Gastrocnemius medialis (tissue), 4 donors: ENCODE measurements around the gene ARSB. TPM values are rescaled to one million over a fixed set of nuclear protein-coding genes. Genes with fewer than 3 reads are reported as not detected.
A peak's percentile ranks its signal among the peaks of the same experiment; 100 is the strongest.

Source experiments
- ATAC-seq, 2 donors: fragments of 150-250 bp; one replicate each; pipeline ENCODE4 v1.9.1; 2016
- DNase-seq, 2 donors: peaks; one replicate each; pipeline ENCODE4 v3.0.0-alpha.2; 2019
- H3K27ac ChIP-seq, 4 donors: fragments of 200-600 bp; sonication (generic); 1 replicate in 1 of 4; 2 replicates in 3 of 4; pipeline ENCODE4 v1.5.1; 2016 to 2018; ENCODE audit warnings: mild to moderate bottlenecking in 2 of 4, moderate library complexity in 1 of 4
- H3K27me3 ChIP-seq, 3 donors: fragments of 200-600 bp; sonication (generic) in 2 of 3; 1 replicate in 1 of 3; 2 replicates in 2 of 3; pipeline versions ENCODE4 v1.5.1 to v1.6.0; 2016 to 2019; ENCODE audit warnings: mild to moderate bottlenecking in 1 of 3, moderate library complexity in 1 of 3
- H3K36me3 ChIP-seq, 2 donors: fragments of 200-600 bp; sonication (generic) in 1 of 2; one replicate each; pipeline ENCODE4 v1.5.1; 2017 to 2018
- H3K4me1 ChIP-seq, 2 donors: fragments of 200-600 bp; sonication (generic) in 1 of 2; one replicate each; pipeline ENCODE4 v1.5.1; 2016 to 2017; ENCODE audit warnings: mild to moderate bottlenecking in 2 of 2
- H3K4me3 ChIP-seq, 4 donors: fragments of 200-600 bp; sonication (generic) in 3 of 4; 1 replicate in 1 of 4; 2 replicates in 3 of 4; pipeline ENCODE4 v1.5.1; 2016 to 2019; ENCODE audit warnings: mild to moderate bottlenecking in 2 of 4
- H3K9me3 ChIP-seq, 3 donors: fragments of 200-600 bp; sonication (generic) in 2 of 3; 1 replicate in 1 of 3; 2 replicates in 2 of 3; pipeline ENCODE4 v1.5.1; 2016 to 2019
- POLR2A ChIP-seq, 2 donors: fragments of 450-650 bp; IDR thresholded peaks; one replicate each; pipeline ENCODE4 v1.6.1; 2017; ENCODE audit warnings: antibody characterized with exemption in 2 of 2, mild to moderate bottlenecking in 2 of 2, moderate library complexity in 2 of 2
- in situ Hi-C, 4 donors: fragments of 200-750 bp; cut with MboI; loops; one replicate each; pipeline versions ENCODE4 v1.15.0 to v1.8.0; 2017; ENCODE audit warnings: low sequenced_read_pairs in 4 of 4
- intact Hi-C: fragments of 100-400 bp; cut with DNase I; formaldehyde crosslinking; loops from one replicate; pipeline ENCODE4 v1.15.1; 2023; ENCODE audit warnings: low total_unique reads
- total RNA-seq, 4 donors: library from RNA; depleted of rRNA; stranded (reverse); fragments of >200 nt; gene quantifications; one replicate each; pipeline versions ENCODE4 v1.1.0 to v1.2.3, GENCODE V29; 2016
- TF ChIP-seq, protein P1 (sequence below), 5 experiments: fragments of 450-650 bp in 3 of 5; fragments of 200-600 bp in 2 of 5; sonication (generic) in 2 of 5; IDR thresholded peaks in 4 of 5; conservative IDR thresholded peaks in 1 of 5; 1 replicate in 4 of 5; 2 replicates in 1 of 5; pipeline ENCODE4 v1.5.1; 2016 to 2019; ENCODE audit warnings: antibody characterized with exemption in 5 of 5, mild to moderate bottlenecking in 3 of 5, moderate library complexity in 3 of 5

ARSB gene
- total RNA-seq, 4 donors from 2014 or later: 3.2 to 8.3 (median 5.1) TPM

- H3K36me3 ChIP-seq: no peaks in the 10 kb centered on the region
- DNase-seq: no peak
- no peak for TF ChIP-seq POLR2A (IDR thresholded peaks at IDR 0.05)
- TF ChIP-seq, protein P1, sequence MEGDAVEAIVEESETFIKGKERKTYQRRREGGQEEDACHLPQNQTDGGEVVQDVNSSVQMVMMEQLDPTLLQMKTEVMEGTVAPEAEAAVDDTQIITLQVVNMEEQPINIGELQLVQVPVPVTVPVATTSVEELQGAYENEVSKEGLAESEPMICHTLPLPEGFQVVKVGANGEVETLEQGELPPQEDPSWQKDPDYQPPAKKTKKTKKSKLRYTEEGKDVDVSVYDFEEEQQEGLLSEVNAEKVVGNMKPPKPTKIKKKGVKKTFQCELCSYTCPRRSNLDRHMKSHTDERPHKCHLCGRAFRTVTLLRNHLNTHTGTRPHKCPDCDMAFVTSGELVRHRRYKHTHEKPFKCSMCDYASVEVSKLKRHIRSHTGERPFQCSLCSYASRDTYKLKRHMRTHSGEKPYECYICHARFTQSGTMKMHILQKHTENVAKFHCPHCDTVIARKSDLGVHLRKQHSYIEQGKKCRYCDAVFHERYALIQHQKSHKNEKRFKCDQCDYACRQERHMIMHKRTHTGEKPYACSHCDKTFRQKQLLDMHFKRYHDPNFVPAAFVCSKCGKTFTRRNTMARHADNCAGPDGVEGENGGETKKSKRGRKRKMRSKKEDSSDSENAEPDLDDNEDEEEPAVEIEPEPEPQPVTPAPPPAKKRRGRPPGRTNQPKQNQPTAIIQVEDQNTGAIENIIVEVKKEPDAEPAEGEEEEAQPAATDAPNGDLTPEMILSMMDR (IDR thresholded peaks at IDR 0.05 in 4 of 5, conservative IDR thresholded peaks at IDR 0.05 in 1 of 5): no peak
- ATAC-seq: no peak
- H3K4me3 ChIP-seq: no peak overlapping the region
- in situ Hi-C loops: loop anchor here in 1 of 4 donors (10.0 kb wide), 1 partner anchor 74 kb away; no protein-coding TSS in a partner anchor
- no peaks in the 10 kb centered on the region for H3K27me3 ChIP-seq
- intact Hi-C loops: no loop called here
- H3K4me1 ChIP-seq: no peaks in the 10 kb centered on the region
- no peaks in the 10 kb centered on the region for H3K9me3 ChIP-seq
- H3K27ac ChIP-seq: no peak overlapping the region
Observed at GRCh38 chr5:79030663-79031484, 45.8 kb upstream of the ARSB start.

GRCh38 chr5:79025054-79025472 lies 40.0 kb upstream of the ARSB start:
- H3K27ac ChIP-seq: no peak overlapping the region
- in situ Hi-C loops: loop anchor here in 1 of 4 donors (10.0 kb wide), 1 partner anchor 110 kb away; no protein-coding TSS in a partner anchor

DNA sequence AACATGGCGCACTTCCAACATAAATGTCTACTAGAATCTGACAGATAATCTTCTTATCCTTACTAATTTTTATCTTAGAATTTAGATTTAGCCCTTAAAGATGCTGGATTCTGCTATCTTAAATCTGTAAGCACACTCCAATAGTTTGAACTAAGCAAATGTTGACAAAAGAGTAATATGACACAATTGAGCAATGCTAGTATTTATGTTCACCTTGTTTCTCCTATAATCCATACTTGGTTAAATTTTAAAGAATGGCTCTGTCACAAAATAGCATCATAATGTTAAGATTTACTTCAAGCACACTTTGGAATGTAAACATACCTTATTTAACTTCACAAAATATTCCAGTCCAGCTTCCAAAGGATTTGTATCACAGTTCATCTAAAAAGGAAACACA lies 38.8 kb upstream of the ARSB start:
- no peak for ATAC-seq
- intact Hi-C loops (loop anchor here (2.0 kb wide), 2 partner anchors 85 to 1059 kb away; no protein-coding TSS in a partner anchor), in situ Hi-C loops (loop anchor here (10.0 to 25.0 kb wide), 2 partner anchors 111 to 438 kb away; no protein-coding TSS in a partner anchor)
- Histone ChIP-seq H3K4me3 (no peak overlapping the region), H3K9me3 (no peaks in the 10 kb centered on the region), H3K4me1 (peaks cover 0 to 3% of the 10 kb centered on the region in 2 donors), H3K27me3 (no peaks in the 10 kb centered on the region), H3K27ac (no peak overlapping the region), H3K36me3 (no peaks in the 10 kb centered on the region)
- TF ChIP-seq, protein P1 (IDR thresholded peaks at IDR 0.05 in 4 of 5, conservative IDR thresholded peaks at IDR 0.05 in 1 of 5): no peak
- TF ChIP-seq POLR2A (IDR thresholded peaks at IDR 0.05): no peak
- no peak for DNase-seq

More at GRCh38 chr5:79025054-79025472, 40.0 kb upstream of the ARSB start:
- no peaks in the 10 kb centered on the region for H3K27me3 ChIP-seq
- TF ChIP-seq, protein P1 (IDR thresholded peaks at IDR 0.05 in 4 of 5, conservative IDR thresholded peaks at IDR 0.05 in 1 of 5): peak; percentile 72 to 95 (median 79)
- no peak for TF ChIP-seq POLR2A (IDR thresholded peaks at IDR 0.05)
- H3K9me3 ChIP-seq: no peaks in the 10 kb centered on the region
- peak; percentile 36 to 87 for ATAC-seq
- peak; percentile 6 to 21 for DNase-seq
- intact Hi-C loops: loop anchor here (1.0 to 5.0 kb wide), 4 partner anchors 84 to 1058 kb away; no protein-coding TSS in a partner anchor
- H3K36me3 ChIP-seq: no peaks in the 10 kb centered on the region
- peak overlapping the region; percentile 28 to 63 (median 40) for H3K4me3 ChIP-seq
- peaks cover 0 to 3% of the 10 kb centered on the region in 2 donors for H3K4me1 ChIP-seq

DNA sequence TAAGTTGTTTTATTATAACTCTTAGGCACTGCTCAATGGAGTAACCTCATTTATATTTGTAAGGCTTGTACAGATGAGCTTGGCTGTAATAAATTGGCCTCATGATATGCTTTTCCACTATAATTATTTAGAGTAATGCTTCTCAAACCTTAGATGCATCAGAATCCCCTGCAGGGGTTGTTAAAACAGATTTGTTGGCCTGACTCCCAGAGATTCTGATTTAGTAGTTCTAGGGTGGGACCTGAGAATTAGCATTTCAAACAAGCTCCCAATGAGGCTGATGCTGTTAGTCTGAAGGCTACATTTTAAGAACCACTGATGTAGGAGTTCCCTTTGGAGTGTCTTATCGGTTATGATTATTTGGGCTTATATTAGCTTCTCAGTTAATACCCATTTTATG lies 38.2 kb upstream of the ARSB start:
- no peaks in the 10 kb centered on the region for H3K36me3 ChIP-seq
- intact Hi-C loops (no loop called here), in situ Hi-C loops (loop anchor here (10.0 to 25.0 kb wide), 2 partner anchors 111 to 439 kb away; no protein-coding TSS in a partner anchor)
- TF ChIP-seq POLR2A (IDR thresholded peaks at IDR 0.05): no peak
- TF ChIP-seq, protein P1 (IDR thresholded peaks at IDR 0.05 in 4 of 5, conservative IDR thresholded peaks at IDR 0.05 in 1 of 5): no peak
- ATAC-seq (no peak), DNase-seq (no peak)
- H3K4me1 ChIP-seq: peaks cover 0 to 3% of the 10 kb centered on the region in 2 donors
- no peak overlapping the region for H3K4me3 ChIP-seq
- no peaks in the 10 kb centered on the region for H3K27me3 ChIP-seq
- no peaks in the 10 kb centered on the region for H3K9me3 ChIP-seq
- H3K27ac ChIP-seq: no peak overlapping the region
